ENCODE results near the gene TUBAL3. TPM values are rescaled to one million over a fixed set of nuclear protein-coding genes. Genes with fewer than 3 reads are reported as not detected.

Gene TUBAL3
- total RNA-seq, 2 donors from 2014 or later: 12.8 to 39.6 TPM

DNA sequence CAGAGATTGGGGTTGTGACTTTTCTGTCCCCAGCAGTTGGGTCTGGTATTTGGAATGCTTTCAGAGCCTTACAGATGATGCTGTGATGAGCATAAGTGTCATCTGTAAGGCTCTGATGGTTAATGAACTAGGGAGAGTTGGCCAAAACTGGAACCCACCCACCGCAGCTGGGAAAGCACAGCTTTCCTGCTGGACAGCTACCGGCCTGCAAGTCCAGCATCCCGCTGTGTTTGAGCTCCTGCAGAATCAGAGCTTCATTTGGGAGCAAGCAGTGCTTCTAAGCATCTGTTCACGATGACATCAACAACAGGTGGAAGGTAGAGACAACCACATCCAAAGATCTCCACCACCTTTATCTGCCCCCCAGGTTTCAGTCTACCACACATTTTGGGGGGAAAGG, 28.2 kb downstream of the TUBAL3 start:
- TF ChIP-seq, protein P1, sequence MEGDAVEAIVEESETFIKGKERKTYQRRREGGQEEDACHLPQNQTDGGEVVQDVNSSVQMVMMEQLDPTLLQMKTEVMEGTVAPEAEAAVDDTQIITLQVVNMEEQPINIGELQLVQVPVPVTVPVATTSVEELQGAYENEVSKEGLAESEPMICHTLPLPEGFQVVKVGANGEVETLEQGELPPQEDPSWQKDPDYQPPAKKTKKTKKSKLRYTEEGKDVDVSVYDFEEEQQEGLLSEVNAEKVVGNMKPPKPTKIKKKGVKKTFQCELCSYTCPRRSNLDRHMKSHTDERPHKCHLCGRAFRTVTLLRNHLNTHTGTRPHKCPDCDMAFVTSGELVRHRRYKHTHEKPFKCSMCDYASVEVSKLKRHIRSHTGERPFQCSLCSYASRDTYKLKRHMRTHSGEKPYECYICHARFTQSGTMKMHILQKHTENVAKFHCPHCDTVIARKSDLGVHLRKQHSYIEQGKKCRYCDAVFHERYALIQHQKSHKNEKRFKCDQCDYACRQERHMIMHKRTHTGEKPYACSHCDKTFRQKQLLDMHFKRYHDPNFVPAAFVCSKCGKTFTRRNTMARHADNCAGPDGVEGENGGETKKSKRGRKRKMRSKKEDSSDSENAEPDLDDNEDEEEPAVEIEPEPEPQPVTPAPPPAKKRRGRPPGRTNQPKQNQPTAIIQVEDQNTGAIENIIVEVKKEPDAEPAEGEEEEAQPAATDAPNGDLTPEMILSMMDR (IDR thresholded peaks at IDR 0.05): no peak
- H3K9ac ChIP-seq (ENCODE audit: low read depth in 2 of 2, low read length in 2 of 2): no peak overlapping the region
- H3K36me3 ChIP-seq: no peaks in the 10 kb centered on the region
- H3K27me3 ChIP-seq: no peaks in the 10 kb centered on the region
- no peak for DNase-seq
- H3K27ac ChIP-seq: no peak overlapping the region
- intact Hi-C loops (cut with DNase I): no loop called here
- no peak overlapping the region for H3K4me3 ChIP-seq
- no peaks in the 10 kb centered on the region for H3K9me3 ChIP-seq
- no peaks in the 10 kb centered on the region for H3K4me1 ChIP-seq

DNA sequence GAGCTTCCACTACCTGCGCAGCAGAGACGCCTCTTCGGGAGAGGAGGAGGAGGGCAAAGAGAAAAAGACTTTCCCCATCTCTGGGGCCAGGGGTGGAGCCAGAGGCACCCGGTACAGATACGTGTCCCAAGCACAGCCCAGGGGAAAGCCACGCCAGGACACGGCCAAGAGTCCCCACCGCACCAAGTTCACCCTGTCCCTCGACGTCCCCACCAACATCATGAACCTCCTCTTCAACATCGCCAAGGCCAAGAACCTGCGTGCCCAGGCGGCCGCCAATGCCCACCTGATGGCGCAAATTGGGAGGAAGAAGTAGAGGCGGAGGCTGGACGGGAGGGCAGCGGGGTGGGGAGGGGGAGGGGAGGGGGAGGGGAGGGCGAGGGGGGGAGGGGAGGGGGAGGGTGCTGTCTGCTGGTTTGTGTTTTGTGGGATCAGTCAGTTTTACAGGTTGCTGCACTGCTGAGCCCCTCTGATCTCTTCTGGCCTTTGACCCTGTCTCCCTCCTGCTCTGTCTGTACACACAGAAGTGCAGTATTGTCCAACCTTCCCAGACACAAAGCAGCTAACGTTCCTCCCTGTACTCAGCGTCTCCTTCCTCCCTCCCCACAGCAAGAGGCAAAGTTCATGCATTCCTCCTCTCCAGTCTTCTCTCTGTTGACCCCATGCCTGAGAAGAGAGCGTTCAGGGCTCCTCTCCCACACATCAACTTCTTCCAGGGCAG, 30.6 kb downstream of the TUBAL3 start:
- intact Hi-C loops (cut with DNase I): no loop called here
- no peak for DNase-seq

DNA sequence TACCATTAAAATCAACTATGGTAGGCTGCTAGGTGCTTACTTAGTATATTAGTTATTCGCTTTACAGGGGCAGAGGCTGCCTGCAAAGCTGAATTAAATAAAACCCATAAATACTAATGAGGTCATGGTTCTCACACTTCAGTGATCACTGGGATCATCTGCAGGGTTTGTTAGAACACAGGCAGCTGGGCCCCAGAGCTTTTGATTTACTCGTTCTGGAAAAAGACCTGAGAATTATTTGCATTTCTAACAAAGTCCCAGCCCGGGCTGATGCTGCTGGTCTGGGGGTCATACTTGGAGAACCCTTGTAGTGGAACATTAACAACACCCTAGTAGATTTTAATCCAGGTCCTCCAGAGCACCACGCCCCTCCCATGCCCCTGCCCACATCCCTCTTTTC, 31.3 kb downstream of the TUBAL3 start:
- H3K9me3 ChIP-seq: no peaks in the 10 kb centered on the region
- no peaks in the 10 kb centered on the region for H3K4me1 ChIP-seq
- TF ChIP-seq, protein P1 (IDR thresholded peaks at IDR 0.05): no peak
- no peak overlapping the region for H3K27ac ChIP-seq
- no peak overlapping the region for H3K4me3 ChIP-seq
- no peak for DNase-seq
- H3K36me3 ChIP-seq: no peaks in the 10 kb centered on the region
- H3K27me3 ChIP-seq: no peaks in the 10 kb centered on the region
- no peak overlapping the region for H3K9ac ChIP-seq (ENCODE audit: low read depth in 2 of 2, low read length in 2 of 2)
- intact Hi-C loops (cut with DNase I): no loop called here

More for the DNA sequence above, 30.6 kb downstream of the TUBAL3 start:
- no peaks in the 10 kb centered on the region for H3K4me1 ChIP-seq
- TF ChIP-seq, protein P1 (IDR thresholded peaks at IDR 0.05): no peak
- H3K9me3 ChIP-seq: no peaks in the 10 kb centered on the region
- no peaks in the 10 kb centered on the region for H3K27me3 ChIP-seq
- no peak overlapping the region for H3K27ac ChIP-seq
- H3K4me3 ChIP-seq: no peak overlapping the region
- H3K9ac ChIP-seq (ENCODE audit: low read depth in 2 of 2, low read length in 2 of 2): no peak overlapping the region
- no peaks in the 10 kb centered on the region for H3K36me3 ChIP-seq

DNA sequence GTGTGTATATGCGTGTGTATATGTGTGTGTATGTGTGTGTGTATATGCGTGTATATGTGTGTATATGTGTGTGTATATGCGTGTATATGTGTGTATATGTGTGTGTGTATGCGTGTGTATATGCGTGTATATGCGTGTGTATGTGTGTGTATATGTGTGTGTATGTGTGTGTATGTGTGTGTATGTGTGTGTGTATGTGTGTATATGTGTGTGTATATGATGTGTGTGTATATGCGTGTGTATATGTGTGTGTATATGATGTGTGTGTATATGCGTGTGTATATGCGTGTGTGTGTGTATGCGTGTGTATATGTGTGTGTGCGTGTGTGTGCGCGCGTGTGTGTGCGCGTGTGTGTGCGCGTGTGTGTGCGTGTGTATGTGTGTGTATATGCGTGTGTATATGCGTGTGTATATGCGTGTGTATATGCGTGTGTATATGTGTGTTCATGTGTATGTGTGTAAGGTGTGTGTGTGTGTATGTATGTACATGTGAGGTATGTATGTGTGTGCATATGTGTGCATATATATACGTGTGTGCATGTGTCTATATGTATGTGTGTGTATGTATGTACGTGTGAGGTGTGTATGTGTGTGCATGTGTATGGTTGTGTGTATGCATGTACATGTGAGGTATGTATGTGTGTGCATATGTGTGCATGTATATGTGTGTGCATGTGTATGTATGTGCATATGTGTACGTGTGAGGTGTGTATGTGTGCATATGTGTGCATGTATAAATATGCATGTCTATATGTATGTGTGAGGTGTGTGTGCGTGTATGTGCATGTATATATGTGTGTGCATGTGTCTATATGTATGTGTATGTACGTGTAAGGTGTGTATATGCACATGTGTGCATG, 33.9 kb downstream of the TUBAL3 start:
- intact Hi-C loops (cut with DNase I): no loop called here
- H3K9me3 ChIP-seq: no peaks in the 10 kb centered on the region
- H3K27ac ChIP-seq: no peak overlapping the region
- no peak overlapping the region for H3K9ac ChIP-seq (ENCODE audit: low read depth in 2 of 2, low read length in 2 of 2)
- TF ChIP-seq, protein P1 (IDR thresholded peaks at IDR 0.05): no peak
- H3K27me3 ChIP-seq: no peaks in the 10 kb centered on the region
- no peak for DNase-seq
- no peak overlapping the region for H3K4me3 ChIP-seq
- H3K36me3 ChIP-seq: no peaks in the 10 kb centered on the region
- no peaks in the 10 kb centered on the region for H3K4me1 ChIP-seq

DNA sequence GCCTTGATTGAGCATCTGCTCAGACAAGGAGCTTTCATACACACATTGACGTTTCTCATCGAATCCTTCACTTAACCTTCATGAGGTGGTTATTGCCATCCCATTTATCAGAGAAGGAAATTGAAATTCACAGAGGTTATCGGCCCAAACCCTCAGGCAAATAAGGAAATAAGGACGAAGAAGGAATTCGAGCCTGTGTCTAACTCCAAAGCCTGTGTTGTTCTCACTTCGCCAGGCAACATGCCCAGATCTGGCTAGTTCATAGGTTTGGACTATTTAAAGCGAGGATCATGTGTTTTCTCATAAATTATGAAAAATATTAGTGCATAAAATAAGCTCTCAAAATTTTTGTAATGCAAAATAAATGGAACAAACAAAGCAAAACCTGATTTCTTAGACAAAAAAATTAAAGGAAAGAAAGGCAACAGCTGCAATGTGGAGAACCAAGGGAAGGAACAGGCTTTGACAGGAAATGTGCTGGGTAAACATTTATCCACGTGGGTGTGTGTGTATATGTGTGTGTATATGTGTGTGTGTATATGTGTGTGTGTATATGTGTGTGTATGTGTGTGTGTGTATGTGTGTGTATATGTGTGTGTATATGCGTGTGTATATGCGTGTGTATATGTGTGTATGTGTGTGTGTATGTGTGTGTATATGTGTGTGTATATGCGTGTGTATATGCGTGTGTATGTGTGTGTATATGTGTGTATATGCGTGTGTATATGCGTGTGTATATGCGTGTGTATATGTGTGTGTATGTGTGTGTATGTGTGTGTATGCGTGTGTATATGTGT, 35.1 kb downstream of the TUBAL3 start:
- H3K9ac ChIP-seq (ENCODE audit: low read depth in 2 of 2, low read length in 2 of 2): no peak overlapping the region
- TF ChIP-seq, protein P1 (IDR thresholded peaks at IDR 0.05): no peak
- H3K27me3 ChIP-seq: no peaks in the 10 kb centered on the region
- H3K4me3 ChIP-seq: no peak overlapping the region
- no peaks in the 10 kb centered on the region for H3K9me3 ChIP-seq
- H3K36me3 ChIP-seq: no peaks in the 10 kb centered on the region
- no peak for DNase-seq
- H3K4me1 ChIP-seq: no peaks in the 10 kb centered on the region
- intact Hi-C loops (cut with DNase I): no loop called here
- H3K27ac ChIP-seq: no peak overlapping the region
